ENCODE results near the gene SNX6.

Gene SNX6

DNA sequence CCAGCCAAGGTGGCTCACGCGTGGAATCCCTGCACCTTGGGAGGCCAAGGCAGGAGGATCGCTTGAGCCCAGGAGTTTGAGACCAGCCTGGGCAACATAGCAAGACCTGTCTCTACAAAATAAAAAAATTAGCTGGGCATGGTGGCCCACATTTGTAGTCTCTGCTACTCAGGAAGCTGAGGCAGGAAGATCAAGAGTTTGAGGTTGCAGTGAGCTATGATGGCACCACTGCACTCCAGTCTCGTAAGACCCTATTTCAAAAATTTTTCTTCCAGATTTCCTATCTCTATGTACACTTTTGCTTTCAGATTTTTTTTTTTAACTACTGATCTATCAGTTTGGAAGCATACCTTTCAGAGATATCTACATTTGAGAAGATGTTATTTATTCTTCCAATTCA lies 15.3 kb downstream of the SNX6 start:
- TF ChIP-seq RAD21 (IDR thresholded peaks at IDR 0.05; ENCODE audit: low read depth) (no peak), CREB1 (IDR thresholded peaks at IDR 0.05; ENCODE audit: low read depth) (no peak), EP300 (IDR thresholded peaks at IDR 0.05; ENCODE audit: borderline replicate concordance) (no peak), TAF1 (IDR thresholded peaks at IDR 0.05; ENCODE audit: low read depth) (no peak), ZBTB7A (IDR thresholded peaks at IDR 0.05; ENCODE audit: low read depth) (no peak), TCF12 (IDR thresholded peaks at IDR 0.05; ENCODE audit: low read depth) (no peak), YY1 (IDR thresholded peaks at IDR 0.05; ENCODE audit: low read depth) (no peak), TEAD4 (IDR thresholded peaks at IDR 0.05) (no peak), NFIC (IDR thresholded peaks at IDR 0.05) (no peak), FOXM1 (IDR thresholded peaks at IDR 0.05; ENCODE audit: borderline replicate concordance, low read depth) (no peak), EGR1 (IDR thresholded peaks at IDR 0.05) (no peak), CEBPB (IDR thresholded peaks at IDR 0.05) (no peak)
- TF ChIP-seq, protein P1, sequence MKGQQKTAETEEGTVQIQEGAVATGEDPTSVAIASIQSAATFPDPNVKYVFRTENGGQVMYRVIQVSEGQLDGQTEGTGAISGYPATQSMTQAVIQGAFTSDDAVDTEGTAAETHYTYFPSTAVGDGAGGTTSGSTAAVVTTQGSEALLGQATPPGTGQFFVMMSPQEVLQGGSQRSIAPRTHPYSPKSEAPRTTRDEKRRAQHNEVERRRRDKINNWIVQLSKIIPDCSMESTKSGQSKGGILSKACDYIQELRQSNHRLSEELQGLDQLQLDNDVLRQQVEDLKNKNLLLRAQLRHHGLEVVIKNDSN (IDR thresholded peaks at IDR 0.05), result no peak
- TF ChIP-seq, protein P2, sequence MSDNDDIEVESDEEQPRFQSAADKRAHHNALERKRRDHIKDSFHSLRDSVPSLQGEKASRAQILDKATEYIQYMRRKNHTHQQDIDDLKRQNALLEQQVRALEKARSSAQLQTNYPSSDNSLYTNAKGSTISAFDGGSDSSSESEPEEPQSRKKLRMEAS (IDR thresholded peaks at IDR 0.05), result no peak

DNA sequence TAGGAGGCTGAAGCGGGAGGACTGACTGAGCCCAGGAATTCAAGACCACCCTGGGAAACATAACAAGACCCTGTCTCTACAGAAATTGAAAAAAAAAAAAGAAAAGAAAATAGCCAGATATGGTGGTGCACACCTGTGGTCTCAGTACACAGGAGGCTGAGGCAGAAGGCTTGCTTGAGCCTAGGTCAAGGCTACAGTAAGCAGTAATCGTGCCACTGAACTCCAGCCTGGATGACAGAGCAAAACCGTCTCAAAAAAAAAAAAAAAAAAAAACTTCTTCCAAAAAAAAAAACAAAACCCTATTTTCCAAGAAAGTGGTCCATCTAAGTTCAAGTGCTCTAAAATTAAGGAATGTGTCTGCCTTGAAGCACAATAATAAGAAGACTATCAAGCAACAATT lies 19.8 kb downstream of the SNX6 start:
- TF ChIP-seq EP300 (IDR thresholded peaks at IDR 0.05; ENCODE audit: borderline replicate concordance) (no peak), TAF1 (IDR thresholded peaks at IDR 0.05; ENCODE audit: low read depth) (no peak), FOXM1 (IDR thresholded peaks at IDR 0.05; ENCODE audit: borderline replicate concordance, low read depth) (no peak), NFIC (IDR thresholded peaks at IDR 0.05) (no peak), ZBTB7A (IDR thresholded peaks at IDR 0.05; ENCODE audit: low read depth) (no peak), TCF12 (IDR thresholded peaks at IDR 0.05; ENCODE audit: low read depth) (no peak), RAD21 (IDR thresholded peaks at IDR 0.05; ENCODE audit: low read depth) (no peak), CEBPB (IDR thresholded peaks at IDR 0.05) (no peak), YY1 (IDR thresholded peaks at IDR 0.05; ENCODE audit: low read depth) (no peak), EGR1 (IDR thresholded peaks at IDR 0.05) (no peak), CREB1 (IDR thresholded peaks at IDR 0.05; ENCODE audit: low read depth) (no peak), TEAD4 (IDR thresholded peaks at IDR 0.05) (no peak)
- TF ChIP-seq, protein P2 (IDR thresholded peaks at IDR 0.05), result no peak
- TF ChIP-seq, protein P3, sequence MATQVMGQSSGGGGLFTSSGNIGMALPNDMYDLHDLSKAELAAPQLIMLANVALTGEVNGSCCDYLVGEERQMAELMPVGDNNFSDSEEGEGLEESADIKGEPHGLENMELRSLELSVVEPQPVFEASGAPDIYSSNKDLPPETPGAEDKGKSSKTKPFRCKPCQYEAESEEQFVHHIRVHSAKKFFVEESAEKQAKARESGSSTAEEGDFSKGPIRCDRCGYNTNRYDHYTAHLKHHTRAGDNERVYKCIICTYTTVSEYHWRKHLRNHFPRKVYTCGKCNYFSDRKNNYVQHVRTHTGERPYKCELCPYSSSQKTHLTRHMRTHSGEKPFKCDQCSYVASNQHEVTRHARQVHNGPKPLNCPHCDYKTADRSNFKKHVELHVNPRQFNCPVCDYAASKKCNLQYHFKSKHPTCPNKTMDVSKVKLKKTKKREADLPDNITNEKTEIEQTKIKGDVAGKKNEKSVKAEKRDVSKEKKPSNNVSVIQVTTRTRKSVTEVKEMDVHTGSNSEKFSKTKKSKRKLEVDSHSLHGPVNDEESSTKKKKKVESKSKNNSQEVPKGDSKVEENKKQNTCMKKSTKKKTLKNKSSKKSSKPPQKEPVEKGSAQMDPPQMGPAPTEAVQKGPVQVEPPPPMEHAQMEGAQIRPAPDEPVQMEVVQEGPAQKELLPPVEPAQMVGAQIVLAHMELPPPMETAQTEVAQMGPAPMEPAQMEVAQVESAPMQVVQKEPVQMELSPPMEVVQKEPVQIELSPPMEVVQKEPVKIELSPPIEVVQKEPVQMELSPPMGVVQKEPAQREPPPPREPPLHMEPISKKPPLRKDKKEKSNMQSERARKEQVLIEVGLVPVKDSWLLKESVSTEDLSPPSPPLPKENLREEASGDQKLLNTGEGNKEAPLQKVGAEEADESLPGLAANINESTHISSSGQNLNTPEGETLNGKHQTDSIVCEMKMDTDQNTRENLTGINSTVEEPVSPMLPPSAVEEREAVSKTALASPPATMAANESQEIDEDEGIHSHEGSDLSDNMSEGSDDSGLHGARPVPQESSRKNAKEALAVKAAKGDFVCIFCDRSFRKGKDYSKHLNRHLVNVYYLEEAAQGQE (IDR thresholded peaks at IDR 0.05; ENCODE audit: low read depth), result no peak
- TF ChIP-seq, protein P1 (IDR thresholded peaks at IDR 0.05), result no peak

DNA sequence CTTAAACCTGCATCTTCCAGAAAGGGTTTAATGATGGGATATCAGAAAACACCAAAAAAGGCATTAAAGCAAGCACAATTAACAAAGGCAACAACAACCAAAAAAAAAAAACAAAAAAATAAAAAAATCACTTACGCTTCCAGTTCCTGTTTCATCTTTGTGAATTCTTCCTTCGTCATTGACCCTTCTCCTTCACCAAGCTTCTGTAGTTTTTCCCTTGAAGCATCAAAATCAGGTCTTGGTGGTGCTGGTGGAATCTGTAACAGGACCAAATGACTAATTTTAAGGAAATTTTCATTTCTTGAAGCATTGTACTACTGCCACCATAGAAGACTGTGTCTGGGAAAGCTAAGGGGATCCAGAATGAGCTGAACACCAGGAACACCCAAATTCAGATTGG lies 24.5 kb downstream of the SNX6 start:
- TF ChIP-seq TEAD4 (IDR thresholded peaks at IDR 0.05) (no peak), TAF1 (IDR thresholded peaks at IDR 0.05; ENCODE audit: low read depth) (no peak), ZBTB7A (IDR thresholded peaks at IDR 0.05; ENCODE audit: low read depth) (no peak), CREB1 (IDR thresholded peaks at IDR 0.05; ENCODE audit: low read depth) (no peak)
- TF ChIP-seq, protein P3 (IDR thresholded peaks at IDR 0.05; ENCODE audit: low read depth), result no peak

DNA sequence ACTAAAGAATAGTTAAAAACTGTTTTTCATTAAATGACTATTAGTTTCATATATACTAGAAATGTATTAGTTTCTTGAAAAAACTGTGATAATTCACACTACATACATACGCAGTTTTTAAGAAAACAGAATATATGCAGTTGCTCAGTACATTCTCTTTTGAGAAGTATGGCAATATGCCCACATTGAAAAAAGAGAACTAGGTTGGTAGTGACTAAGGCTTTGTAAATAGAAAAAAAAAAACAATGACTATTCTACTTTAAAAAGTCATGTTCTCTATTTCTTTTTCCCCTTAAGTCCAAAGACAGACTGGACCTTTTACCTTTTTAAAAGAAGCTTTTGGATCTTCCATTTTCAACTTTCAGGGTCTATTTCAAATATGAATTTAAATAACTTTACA lies 25.0 kb downstream of the SNX6 start:
- TF ChIP-seq NFIC (IDR thresholded peaks at IDR 0.05) (no peak), FOXM1 (IDR thresholded peaks at IDR 0.05; ENCODE audit: borderline replicate concordance, low read depth) (no peak), TCF12 (IDR thresholded peaks at IDR 0.05; ENCODE audit: low read depth) (no peak), YY1 (IDR thresholded peaks at IDR 0.05; ENCODE audit: low read depth) (no peak), EGR1 (IDR thresholded peaks at IDR 0.05) (no peak), CREB1 (IDR thresholded peaks at IDR 0.05; ENCODE audit: low read depth) (no peak), ZBTB7A (IDR thresholded peaks at IDR 0.05; ENCODE audit: low read depth) (no peak), RAD21 (IDR thresholded peaks at IDR 0.05; ENCODE audit: low read depth) (no peak), TAF1 (IDR thresholded peaks at IDR 0.05; ENCODE audit: low read depth) (no peak), CEBPB (IDR thresholded peaks at IDR 0.05) (no peak), EP300 (IDR thresholded peaks at IDR 0.05; ENCODE audit: borderline replicate concordance) (no peak), TEAD4 (IDR thresholded peaks at IDR 0.05) (no peak)
- TF ChIP-seq, protein P2 (IDR thresholded peaks at IDR 0.05), result no peak
- TF ChIP-seq, protein P3 (IDR thresholded peaks at IDR 0.05; ENCODE audit: low read depth), result no peak
- TF ChIP-seq, protein P1 (IDR thresholded peaks at IDR 0.05), result no peak

All from Ishikawa (cell line).